PC-3 (cell line): Measurements from ENCODE around the gene ZSCAN23.

Experiments
- EZH2 ChIP-seq: fragments of 300-600 bp; sonication (generic); IDR thresholded peaks from one replicate; pipeline ENCODE4 v1.6.1; 2017; ENCODE audit warnings: antibody characterized with exemption, mild to moderate bottlenecking, low read length; ENCODE audit not compliant: unreplicated experiment
- EZH2phosphoT487 ChIP-seq: fragments of 300-600 bp; sonication (generic); IDR thresholded peaks from 2 replicates; pipeline ENCODE4 v1.6.1; 2018; ENCODE audit warnings: mild to moderate bottlenecking, antibody characterized with exemption, low read length, borderline replicate concordance
- TF ChIP-seq, protein P1 (sequence below): fragments of 300-600 bp; sonication (generic); conservative IDR thresholded peaks from 2 replicates; pipeline ENCODE4 v1.5.1; 2017; ENCODE audit warnings: antibody characterized with exemption, low read depth, mild to moderate bottlenecking, low read length

DNA sequence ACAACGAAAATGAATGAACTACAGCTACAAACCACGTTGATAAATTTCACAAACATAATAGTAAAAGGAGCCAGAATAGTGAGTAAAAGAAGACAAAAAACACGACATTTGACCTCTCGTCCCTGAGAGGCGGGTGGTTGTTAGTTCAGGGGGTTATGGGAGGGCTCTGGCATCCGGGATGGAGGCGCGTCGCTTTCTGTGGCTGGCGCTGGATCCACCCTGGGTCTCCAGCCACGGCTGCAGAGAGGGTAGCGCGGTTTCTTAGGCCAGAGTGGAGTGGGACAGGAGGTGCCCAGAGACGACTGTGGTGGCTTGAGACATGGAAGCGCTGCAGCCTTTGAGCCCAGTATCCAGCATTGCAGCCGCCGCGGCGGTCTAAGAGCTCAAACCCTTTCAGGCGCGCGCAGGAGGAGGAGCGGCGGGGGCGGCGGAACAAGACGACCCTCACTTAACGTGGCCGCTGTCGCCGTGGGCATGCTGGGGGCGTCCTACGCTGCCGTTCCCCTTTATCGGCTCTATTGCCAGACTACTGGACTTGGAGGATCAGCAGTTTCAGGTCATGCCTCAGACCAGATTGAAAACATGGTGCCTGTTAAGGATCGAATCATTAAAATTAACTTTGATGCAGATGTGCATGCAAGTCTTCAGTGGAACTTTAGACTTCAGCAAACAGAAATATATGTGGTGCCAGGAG is 3.7 kb upstream of the ZSCAN23 start:
- TF ChIP-seq, protein P1, sequence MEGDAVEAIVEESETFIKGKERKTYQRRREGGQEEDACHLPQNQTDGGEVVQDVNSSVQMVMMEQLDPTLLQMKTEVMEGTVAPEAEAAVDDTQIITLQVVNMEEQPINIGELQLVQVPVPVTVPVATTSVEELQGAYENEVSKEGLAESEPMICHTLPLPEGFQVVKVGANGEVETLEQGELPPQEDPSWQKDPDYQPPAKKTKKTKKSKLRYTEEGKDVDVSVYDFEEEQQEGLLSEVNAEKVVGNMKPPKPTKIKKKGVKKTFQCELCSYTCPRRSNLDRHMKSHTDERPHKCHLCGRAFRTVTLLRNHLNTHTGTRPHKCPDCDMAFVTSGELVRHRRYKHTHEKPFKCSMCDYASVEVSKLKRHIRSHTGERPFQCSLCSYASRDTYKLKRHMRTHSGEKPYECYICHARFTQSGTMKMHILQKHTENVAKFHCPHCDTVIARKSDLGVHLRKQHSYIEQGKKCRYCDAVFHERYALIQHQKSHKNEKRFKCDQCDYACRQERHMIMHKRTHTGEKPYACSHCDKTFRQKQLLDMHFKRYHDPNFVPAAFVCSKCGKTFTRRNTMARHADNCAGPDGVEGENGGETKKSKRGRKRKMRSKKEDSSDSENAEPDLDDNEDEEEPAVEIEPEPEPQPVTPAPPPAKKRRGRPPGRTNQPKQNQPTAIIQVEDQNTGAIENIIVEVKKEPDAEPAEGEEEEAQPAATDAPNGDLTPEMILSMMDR: no peak
- TF ChIP-seq EZH2phosphoT487: no peak
- TF ChIP-seq EZH2: no peak
